ENCODE measurements around the gene CTTN. TPM values are rescaled to one million over a fixed set of nuclear protein-coding genes. Genes with fewer than 3 reads are reported as not detected.

The CTTN gene
- total and polyA plus RNA-seq, 9 of the 15 experiments (the other 6 are each of a cell fraction or from before 2014, with no cell fraction given) = 9.9 to 158 (median 99.7) TPM

DNA sequence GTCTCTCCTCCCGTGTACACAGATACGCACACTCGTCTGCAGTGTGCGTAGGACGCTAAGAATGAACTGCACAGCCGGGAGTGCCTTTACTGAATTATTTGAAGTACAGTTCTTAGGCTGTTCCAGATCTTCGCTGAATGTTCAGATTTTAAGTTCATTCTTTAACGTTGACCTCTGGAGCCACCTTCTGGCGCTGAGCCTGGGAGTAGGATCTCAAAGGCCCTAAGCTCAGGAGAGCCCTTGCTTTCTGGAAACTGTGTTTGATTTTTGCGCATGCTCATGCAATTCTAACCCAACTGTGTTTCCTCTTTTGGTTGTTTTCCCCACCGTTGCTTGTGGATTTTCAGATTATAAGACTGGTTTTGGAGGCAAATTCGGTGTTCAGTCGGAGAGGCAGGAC, 22.8 kb downstream of the CTTN start:
- intact Hi-C loops (cut with micrococcal nuclease) (loop anchor here (5.0 kb wide), 1 partner anchor 36 kb away; no protein-coding TSS in a partner anchor), in situ Hi-C loops (cut with MboI) (no loop called here)
- Histone ChIP-seq H3K9me1 (ENCODE audit: control insufficient read depth, insufficient read depth, low read length) (peaks cover 16% of the 10 kb centered on the region), H3K27me3 (ENCODE audit: control insufficient read depth in 2 of 2, insufficient read depth in 2 of 2, low read length in 2 of 2) (no peaks in the 10 kb centered on the region), H3K4me1 (replicated peaks in 1 of 2; ENCODE audit: control insufficient read depth in 2 of 2, insufficient read depth in 2 of 2, low read length in 2 of 2) (peaks cover 14 to 40% of the 10 kb centered on the region in 2 experiments; a peak in 4 of 5 replicates), H3K9me3 (replicated peaks; ENCODE audit: control insufficient read depth, insufficient read depth, low read depth, low read length) (no peaks in the 10 kb centered on the region), H2AFZ (ENCODE audit: low read depth, low read length) (no peak overlapping the region), H4K20me1 (replicated peaks; ENCODE audit: control insufficient read depth, insufficient read depth, low read length) (peaks cover 35% of the 10 kb centered on the region), H3K9ac (ENCODE audit: insufficient read depth in 1 of 2, low read depth in 2 of 2, low read length in 2 of 2) (peak overlapping the region in 1 of 2 experiments; percentile 50; a peak in 1 of 4 replicates), H3K4me2 (ENCODE audit: insufficient read depth, low read length) (no peak overlapping the region), H3K79me2 (ENCODE audit: control insufficient read depth, insufficient read depth, low read length) (peaks cover 27% of the 10 kb centered on the region), H3K27ac (ENCODE audit: extremely low read depth, low read depth, low read length) (peak overlapping the region; percentile 95; the same call in 1 of the 3 replicates), H3K36me3 (ENCODE audit: control insufficient read depth, insufficient read depth, low read length) (peaks cover 83% of the 10 kb centered on the region), H3K4me3 (no peak overlapping the region)
- ATAC-seq (no peak), DNase-seq (ENCODE audit: extremely low read depth in 1 of 4, low spot score in 3 of 4) (no peak), FAIRE-seq (no peak)
- TF ChIP-seq BRF1 (IDR thresholded peaks at IDR 0.05; ENCODE audit: borderline replicate concordance, extremely low read depth, insufficient read length) = no peak
- no peak for TF ChIP-seq ZBTB49 (CRISPR knock-in tag; IDR thresholded peaks at IDR 0.05; ENCODE audit: borderline replicate concordance)
- no peak for TF ChIP-seq ZNF133 (CRISPR knock-in tag; IDR thresholded peaks at IDR 0.05)
- no peak for TF ChIP-seq ZNF584 (CRISPR knock-in tag; IDR thresholded peaks at IDR 0.05; ENCODE audit: low read depth)
- TF ChIP-seq ZNF830 (CRISPR knock-in tag; IDR thresholded peaks at IDR 0.05) = no peak
- no peak for TF ChIP-seq CHD1 (IDR thresholded peaks at IDR 0.05; ENCODE audit: low read length)
- no peak for TF ChIP-seq POLR3G (IDR thresholded peaks at IDR 0.05; ENCODE audit: extremely low read depth, insufficient read length, insufficient replicate concordance)
- no peak for TF ChIP-seq PHF20 (IDR thresholded peaks at IDR 0.05; ENCODE audit: partially characterized antibody)
- no peak for TF ChIP-seq RBBP5 (IDR thresholded peaks at IDR 0.05; ENCODE audit: borderline replicate concordance, insufficient read depth, low read length, poor library complexity, severe bottlenecking)
- TF ChIP-seq RFX1 (IDR thresholded peaks at IDR 0.05) = no peak
- TF ChIP-seq ELF2 (CRISPR knock-in tag; IDR thresholded peaks at IDR 0.05) = no peak
- TF ChIP-seq, protein P1, sequence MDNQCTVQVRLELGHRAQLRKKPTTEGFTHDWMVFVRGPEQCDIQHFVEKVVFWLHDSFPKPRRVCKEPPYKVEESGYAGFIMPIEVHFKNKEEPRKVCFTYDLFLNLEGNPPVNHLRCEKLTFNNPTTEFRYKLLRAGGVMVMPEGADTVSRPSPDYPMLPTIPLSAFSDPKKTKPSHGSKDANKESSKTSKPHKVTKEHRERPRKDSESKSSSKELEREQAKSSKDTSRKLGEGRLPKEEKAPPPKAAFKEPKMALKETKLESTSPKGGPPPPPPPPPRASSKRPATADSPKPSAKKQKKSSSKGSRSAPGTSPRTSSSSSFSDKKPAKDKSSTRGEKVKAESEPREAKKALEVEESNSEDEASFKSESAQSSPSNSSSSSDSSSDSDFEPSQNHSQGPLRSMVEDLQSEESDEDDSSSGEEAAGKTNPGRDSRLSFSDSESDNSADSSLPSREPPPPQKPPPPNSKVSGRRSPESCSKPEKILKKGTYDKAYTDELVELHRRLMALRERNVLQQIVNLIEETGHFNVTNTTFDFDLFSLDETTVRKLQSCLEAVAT (IDR thresholded peaks at IDR 0.05) = no peak
- TF ChIP-seq ZNF76 (CRISPR knock-in tag; IDR thresholded peaks at IDR 0.05; ENCODE audit: borderline replicate concordance) = no peak
- TF ChIP-seq, protein P2, sequence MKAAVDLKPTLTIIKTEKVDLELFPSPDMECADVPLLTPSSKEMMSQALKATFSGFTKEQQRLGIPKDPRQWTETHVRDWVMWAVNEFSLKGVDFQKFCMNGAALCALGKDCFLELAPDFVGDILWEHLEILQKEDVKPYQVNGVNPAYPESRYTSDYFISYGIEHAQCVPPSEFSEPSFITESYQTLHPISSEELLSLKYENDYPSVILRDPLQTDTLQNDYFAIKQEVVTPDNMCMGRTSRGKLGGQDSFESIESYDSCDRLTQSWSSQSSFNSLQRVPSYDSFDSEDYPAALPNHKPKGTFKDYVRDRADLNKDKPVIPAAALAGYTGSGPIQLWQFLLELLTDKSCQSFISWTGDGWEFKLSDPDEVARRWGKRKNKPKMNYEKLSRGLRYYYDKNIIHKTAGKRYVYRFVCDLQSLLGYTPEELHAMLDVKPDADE (conservative IDR thresholded peaks at IDR 0.05; ENCODE audit: control insufficient read depth, low read depth, low read length) = no peak
- no peak for TF ChIP-seq BRCA1 (IDR thresholded peaks at IDR 0.05)
- TF ChIP-seq BRCA1 (CRISPR knock-in tag; IDR thresholded peaks at IDR 0.05) = no peak
- TF ChIP-seq MCM2 (IDR thresholded peaks at IDR 0.05; ENCODE audit: low read depth) = no peak
- 86% methylated on average over 12 of the region's 13 CpGs for WGBS (ENCODE audit: insufficient coverage, low coverage, missing lambda C conversion rate)
- POLR2A ChIA-PET = no interaction called here
- CTCF ChIA-PET (ENCODE audit: low intra/inter-chr PET ratio) = no interaction called here
- BruUV-seq (replicated peaks) = no TSS peak

Data from K562 (cell line).